Neural cell (in vitro differentiated cells): ENCODE measurements around the gene HLA-DQA1. TPM values are rescaled to one million over a fixed set of nuclear protein-coding genes. Genes with fewer than 3 reads are reported as not detected.
"Not testable (repeated sequence)": the region's sequence is repeated elsewhere in the genome, so short reads cannot be mapped to it uniquely, and the experiment has no call there.

Experiments used
- H2AFZ ChIP-seq: fragments of 200-600, 300-800 bp; sonication (generic), shearing (Covaris generic); 2 replicates; pipeline ENCODE4 v1.6.0; 2014; ENCODE audit warnings: low read depth, mild to moderate bottlenecking, antibody characterized with exemption, low read length, moderate library complexity
- H3F3A ChIP-seq: fragments of 200-600 bp; shearing (Covaris generic); 2 replicates; pipeline ENCODE4 v1.6.1; 2016; ENCODE audit warnings: mild to moderate bottlenecking, moderate library complexity, mixed read lengths, antibody characterized with exemption, low read length; ENCODE audit not compliant: insufficient read depth, poor library complexity, severe bottlenecking
- H3K27ac ChIP-seq: fragments of 200-600, 300-800 bp; sonication (generic), shearing (Covaris generic); 2 replicates; pipeline ENCODE4 v1.5.1; 2014; ENCODE audit warnings: mild to moderate bottlenecking, low read length, moderate library complexity
- H3K27me3 ChIP-seq: fragments of 300-800, 200-600 bp; sonication (generic), shearing (Covaris generic); 2 replicates; pipeline ENCODE4 v1.6.0; 2014; ENCODE audit warnings: mild to moderate bottlenecking, low read depth, low read length, moderate library complexity; ENCODE audit not compliant: insufficient read depth
- H3K36me3 ChIP-seq: fragments of 300-800, 200-600 bp; sonication (generic), shearing (Covaris generic); 2 replicates; pipeline ENCODE4 v1.5.1; 2014; ENCODE audit warnings: mild to moderate bottlenecking, antibody characterized with exemption, low read length, moderate library complexity; ENCODE audit not compliant: insufficient read depth
- H3K4me2 ChIP-seq: fragments of 300-800, 200-600 bp; sonication (generic), shearing (Covaris generic); 2 replicates; pipeline ENCODE4 v1.6.0; 2014; ENCODE audit warnings: mild to moderate bottlenecking, low read length
- H3K4me3 ChIP-seq: fragments of 300-800, 200-600 bp; sonication (generic), shearing (Covaris generic); 2 replicates; pipeline ENCODE4 v1.5.1; 2014; ENCODE audit warnings: mild to moderate bottlenecking, low read length, moderate library complexity
- H3K79me2 ChIP-seq: fragments of 200-600 bp; shearing (Covaris generic); replicated peaks from 2 replicates; pipeline ENCODE4 v1.6.0; 2014; ENCODE audit warnings: mild to moderate bottlenecking, low read length, moderate library complexity; ENCODE audit not compliant: insufficient read depth
- H3K9ac ChIP-seq: fragments of 300-800, 200-600 bp; sonication (generic), shearing (Covaris generic); 2 replicates; pipeline ENCODE4 v1.6.1; 2016; ENCODE audit warnings: mild to moderate bottlenecking, low read length, mixed read lengths
- H3K9me2 ChIP-seq: fragments of 200-600 bp; shearing (Covaris generic); 2 replicates; pipeline ENCODE4 v1.6.1; 2016; ENCODE audit warnings: mild to moderate bottlenecking, low read length, mixed read lengths; ENCODE audit not compliant: insufficient read depth
- H3K9me3 ChIP-seq: fragments of 200-600, 300-800 bp; sonication (generic), shearing (Covaris generic); 2 replicates; pipeline ENCODE4 v1.6.1; 2016; ENCODE audit warnings: mild to moderate bottlenecking, mixed run types, low read length, moderate library complexity, mixed read lengths
- H4K20me1 ChIP-seq: fragments of 200-600 bp; shearing (Covaris generic); 2 replicates; pipeline ENCODE4 v1.6.1; 2016; ENCODE audit warnings: mild to moderate bottlenecking, mixed run types; ENCODE audit not compliant: insufficient read depth
- CTCF ChIP-seq: fragments of 450-650 bp; IDR thresholded peaks from 2 replicates; pipeline ENCODE4 v1.5.1; 2014; ENCODE audit warnings: antibody characterized with exemption, mild to moderate bottlenecking, moderate library complexity; ENCODE audit not compliant: poor library complexity, severe bottlenecking
- EP300 ChIP-seq: fragments of 450-650 bp; conservative IDR thresholded peaks from 2 replicates; pipeline ENCODE4 v1.6.1; 2014; ENCODE audit warnings: antibody characterized with exemption, mild to moderate bottlenecking, moderate library complexity; ENCODE audit not compliant: poor library complexity, severe bottlenecking
- EZH2 ChIP-seq: fragments of 200-600, 300-800 bp; shearing (Covaris generic), sonication (generic); IDR thresholded peaks from 2 replicates; pipeline ENCODE4 v1.6.1; 2014; ENCODE audit warnings: antibody characterized with exemption, low read length, borderline replicate concordance, mild to moderate bottlenecking; ENCODE audit not compliant: insufficient read depth, poor library complexity, severe bottlenecking
- MXI1 ChIP-seq: fragments of 450-650 bp; conservative IDR thresholded peaks from 2 replicates; pipeline ENCODE4 v1.6.1; 2014; ENCODE audit warnings: antibody characterized with exemption, mild to moderate bottlenecking; ENCODE audit not compliant: poor library complexity, severe bottlenecking
- POLR2AphosphoS5 ChIP-seq: IDR thresholded peaks from 2 replicates; pipeline ENCODE4 v1.6.1; 2012
- RAD21 ChIP-seq: fragments of 450-650 bp; conservative IDR thresholded peaks from 2 replicates; pipeline ENCODE4 v1.6.1; 2014; ENCODE audit warnings: antibody characterized with exemption, mild to moderate bottlenecking, moderate library complexity
- REST ChIP-seq: IDR thresholded peaks from 2 replicates; pipeline ENCODE4 v1.6.1; 2012; ENCODE audit warnings: borderline replicate concordance
- SMC3 ChIP-seq: fragments of 450-650 bp; conservative IDR thresholded peaks from 2 replicates; pipeline ENCODE4 v1.6.1; 2014; ENCODE audit warnings: antibody characterized with exemption, mild to moderate bottlenecking, moderate library complexity; ENCODE audit not compliant: poor library complexity
- TAF1 ChIP-seq: IDR thresholded peaks from 2 replicates; pipeline ENCODE4 v1.6.1; 2012; ENCODE audit warnings: low read depth
- polyA plus RNA-seq: library from polyadenylated mRNA; depleted of rRNA; stranded (reverse); fragments of >200 nt; gene quantifications from 2 replicates; pipeline ENCODE4 v1.2.3, GENCODE V29; 2014

Gene HLA-DQA1
- polyA plus RNA-seq, 1 donor from 2014 or later: not detected

- no peak for TF ChIP-seq EZH2
- no peak for TF ChIP-seq TAF1
- TF ChIP-seq RAD21: no peak
- no peak for TF ChIP-seq MXI1
- no peak for TF ChIP-seq EP300
- no peak for TF ChIP-seq POLR2AphosphoS5
- TF ChIP-seq REST: no peak
- no peak for TF ChIP-seq SMC3
- no peak for TF ChIP-seq CTCF
- H3K36me3 ChIP-seq: no peaks in the 10 kb centered on the region
- H3F3A ChIP-seq: no peaks in the 10 kb centered on the region
- H2AFZ ChIP-seq: no peak overlapping the region
- no peak overlapping the region for H3K4me3 ChIP-seq
- H3K9me2 ChIP-seq: no peaks in the 10 kb centered on the region
- H3K27me3 ChIP-seq: no peaks in the 10 kb centered on the region
- H3K9ac ChIP-seq: no peak overlapping the region
- H3K9me3 ChIP-seq: no peaks in the 10 kb centered on the region
- no peaks in the 10 kb centered on the region for H4K20me1 ChIP-seq
- H3K27ac ChIP-seq: no peak overlapping the region
- H3K79me2 ChIP-seq: no peaks in the 10 kb centered on the region
- H3K4me2 ChIP-seq: no peak overlapping the region
Measured at GRCh38 chr6:32655203-32655710, 18.1 kb downstream of the HLA-DQA1 start.

GRCh38 chr6:32657329-32657728 is 20.1 kb downstream of the HLA-DQA1 start:
- H3K9ac ChIP-seq, H3K79me2 ChIP-seq, H3K4me2 ChIP-seq, H3K27me3 ChIP-seq, H3K9me3 ChIP-seq, H2AFZ ChIP-seq, H3K9me2 ChIP-seq, H3F3A ChIP-seq, H3K4me3 ChIP-seq, H3K27ac ChIP-seq, H3K36me3 ChIP-seq, H4K20me1 ChIP-seq: not testable (repeated sequence)

- not testable (repeated sequence) for H3F3A ChIP-seq, H3K36me3 ChIP-seq
Measured at GRCh38 chr6:32657819-32658218, 20.6 kb downstream of the HLA-DQA1 start.

More at GRCh38 chr6:32657819-32658218, 20.6 kb downstream of the HLA-DQA1 start:
- H3K27ac ChIP-seq, H3K4me2 ChIP-seq, H2AFZ ChIP-seq, H3K9me2 ChIP-seq, H3K79me2 ChIP-seq, H3K27me3 ChIP-seq, H3K9me3 ChIP-seq, H4K20me1 ChIP-seq, H3K4me3 ChIP-seq, H3K9ac ChIP-seq: not testable (repeated sequence)
